Ascending aorta (tissue), 2 donors: ENCODE results near the gene DEK. TPM values are rescaled to one million over a fixed set of nuclear protein-coding genes. Genes with fewer than 3 reads are reported as not detected.
A peak's percentile ranks its signal among the peaks of the same experiment; 100 is the strongest.

Experiments
- DNase-seq, 2 donors: peaks; one replicate each; pipeline ENCODE4 v3.0.0-alpha.2; 2019; ENCODE audit warnings: low spot score in 2 of 2
- H3K27ac ChIP-seq, 2 donors: fragments of 200-600 bp; sonication (generic); one replicate each; pipeline ENCODE4 v1.5.1; 2016 to 2017; ENCODE audit warnings: mild to moderate bottlenecking in 1 of 2
- H3K27me3 ChIP-seq: fragments of 200-600 bp; sonication (generic); one replicate; pipeline ENCODE4 v1.5.1; 2017
- H3K36me3 ChIP-seq, 2 donors: fragments of 200-600 bp; sonication (generic); one replicate each; pipeline ENCODE4 v1.5.1; 2016
- H3K4me1 ChIP-seq, 2 donors: fragments of 200-600 bp; sonication (generic); one replicate each; pipeline ENCODE4 v1.5.1; 2016 to 2017; ENCODE audit warnings: mild to moderate bottlenecking in 1 of 2
- H3K4me3 ChIP-seq, 2 donors: fragments of 200-600 bp; sonication (generic); one replicate each; pipeline ENCODE4 v1.5.1; 2016 to 2017; ENCODE audit warnings: mild to moderate bottlenecking in 1 of 2
- H3K9me3 ChIP-seq, 2 donors: fragments of 200-600 bp; sonication (generic); one replicate each; pipeline ENCODE4 v1.5.1; 2016
- intact Hi-C: fragments of 100-400 bp; cut with DNase I; formaldehyde crosslinking; loops from one replicate; pipeline ENCODE4 v1.15.1; 2023
- total RNA-seq: library from RNA; depleted of rRNA; stranded (reverse); fragments of >200 nt; gene quantifications from one replicate; pipeline ENCODE4 v1.1.0, GENCODE V29; 2016
- TF ChIP-seq, protein P1 (sequence below), 3 experiments: fragments of 200-600 bp in 2 of 3; fragments of 450-650 bp in 1 of 3; sonication (generic) in 2 of 3; IDR thresholded peaks; one replicate each; pipeline ENCODE4 v1.5.1; 2016 to 2019; ENCODE audit warnings: antibody characterized with exemption in 3 of 3, mild to moderate bottlenecking in 1 of 3, moderate library complexity in 1 of 3

Gene DEK
- total RNA-seq, 1 donor from 2014 or later, result 51.2 TPM

DNA sequence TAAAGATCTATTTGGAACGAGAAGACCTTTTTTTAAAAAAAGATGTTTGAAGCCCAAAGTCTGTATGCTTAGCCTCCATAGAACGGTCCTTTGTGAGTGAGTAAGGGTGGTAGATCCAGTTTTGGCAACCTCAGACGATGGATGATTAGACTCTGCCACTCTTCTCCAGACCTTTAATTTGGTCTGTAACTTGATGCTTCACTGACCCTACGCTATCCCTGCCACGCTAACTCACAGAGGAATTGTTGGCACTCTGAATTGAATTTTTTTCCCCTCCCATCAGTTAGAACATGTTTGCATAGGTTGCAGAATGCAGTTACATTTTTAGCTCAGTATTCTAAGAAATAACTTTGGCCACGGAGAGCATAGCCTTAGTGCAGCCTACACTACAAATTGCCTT, 15.8 kb upstream of the DEK start:
- no peak for DNase-seq
- H3K36me3 ChIP-seq, result no peaks in the 10 kb centered on the region
- H3K4me3 ChIP-seq, result no peak overlapping the region
- H3K4me1 ChIP-seq, result peaks cover 0 to 5% of the 10 kb centered on the region in 2 donors
- no peak overlapping the region for H3K27ac ChIP-seq
- H3K27me3 ChIP-seq, result peaks cover 6% of the 10 kb centered on the region
- no peaks in the 10 kb centered on the region for H3K9me3 ChIP-seq
- intact Hi-C loops, result no loop called here
- TF ChIP-seq, protein P1, sequence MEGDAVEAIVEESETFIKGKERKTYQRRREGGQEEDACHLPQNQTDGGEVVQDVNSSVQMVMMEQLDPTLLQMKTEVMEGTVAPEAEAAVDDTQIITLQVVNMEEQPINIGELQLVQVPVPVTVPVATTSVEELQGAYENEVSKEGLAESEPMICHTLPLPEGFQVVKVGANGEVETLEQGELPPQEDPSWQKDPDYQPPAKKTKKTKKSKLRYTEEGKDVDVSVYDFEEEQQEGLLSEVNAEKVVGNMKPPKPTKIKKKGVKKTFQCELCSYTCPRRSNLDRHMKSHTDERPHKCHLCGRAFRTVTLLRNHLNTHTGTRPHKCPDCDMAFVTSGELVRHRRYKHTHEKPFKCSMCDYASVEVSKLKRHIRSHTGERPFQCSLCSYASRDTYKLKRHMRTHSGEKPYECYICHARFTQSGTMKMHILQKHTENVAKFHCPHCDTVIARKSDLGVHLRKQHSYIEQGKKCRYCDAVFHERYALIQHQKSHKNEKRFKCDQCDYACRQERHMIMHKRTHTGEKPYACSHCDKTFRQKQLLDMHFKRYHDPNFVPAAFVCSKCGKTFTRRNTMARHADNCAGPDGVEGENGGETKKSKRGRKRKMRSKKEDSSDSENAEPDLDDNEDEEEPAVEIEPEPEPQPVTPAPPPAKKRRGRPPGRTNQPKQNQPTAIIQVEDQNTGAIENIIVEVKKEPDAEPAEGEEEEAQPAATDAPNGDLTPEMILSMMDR (IDR thresholded peaks at IDR 0.05), result no peak

DNA sequence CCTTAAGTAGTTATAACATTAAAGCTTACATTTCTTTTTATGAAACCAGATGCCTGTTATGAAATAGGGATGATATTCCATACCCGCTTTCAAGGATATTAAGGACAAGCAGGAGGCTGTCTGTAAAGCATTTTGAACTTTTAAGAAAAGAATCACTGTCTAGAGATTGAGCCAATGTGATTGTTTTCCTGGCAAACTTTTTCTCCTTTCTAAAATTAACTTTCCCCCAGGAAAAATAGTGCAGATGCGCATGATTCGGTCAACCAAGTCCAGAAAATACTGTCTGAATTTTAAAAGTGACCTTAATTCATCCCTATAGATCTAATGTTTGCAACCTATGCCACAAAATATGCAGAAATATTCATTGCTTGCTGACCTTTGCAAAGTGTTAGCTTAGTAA, 15.1 kb upstream of the DEK start:
- Histone ChIP-seq H3K36me3 (no peaks in the 10 kb centered on the region), H3K27ac (no peak overlapping the region), H3K4me3 (no peak overlapping the region), H3K27me3 (peaks cover 6% of the 10 kb centered on the region), H3K9me3 (no peaks in the 10 kb centered on the region), H3K4me1 (peaks cover 0 to 5% of the 10 kb centered on the region in 2 donors)
- no peak for DNase-seq
- intact Hi-C loops, result no loop called here
- TF ChIP-seq, protein P1 (IDR thresholded peaks at IDR 0.05), result no peak

DNA sequence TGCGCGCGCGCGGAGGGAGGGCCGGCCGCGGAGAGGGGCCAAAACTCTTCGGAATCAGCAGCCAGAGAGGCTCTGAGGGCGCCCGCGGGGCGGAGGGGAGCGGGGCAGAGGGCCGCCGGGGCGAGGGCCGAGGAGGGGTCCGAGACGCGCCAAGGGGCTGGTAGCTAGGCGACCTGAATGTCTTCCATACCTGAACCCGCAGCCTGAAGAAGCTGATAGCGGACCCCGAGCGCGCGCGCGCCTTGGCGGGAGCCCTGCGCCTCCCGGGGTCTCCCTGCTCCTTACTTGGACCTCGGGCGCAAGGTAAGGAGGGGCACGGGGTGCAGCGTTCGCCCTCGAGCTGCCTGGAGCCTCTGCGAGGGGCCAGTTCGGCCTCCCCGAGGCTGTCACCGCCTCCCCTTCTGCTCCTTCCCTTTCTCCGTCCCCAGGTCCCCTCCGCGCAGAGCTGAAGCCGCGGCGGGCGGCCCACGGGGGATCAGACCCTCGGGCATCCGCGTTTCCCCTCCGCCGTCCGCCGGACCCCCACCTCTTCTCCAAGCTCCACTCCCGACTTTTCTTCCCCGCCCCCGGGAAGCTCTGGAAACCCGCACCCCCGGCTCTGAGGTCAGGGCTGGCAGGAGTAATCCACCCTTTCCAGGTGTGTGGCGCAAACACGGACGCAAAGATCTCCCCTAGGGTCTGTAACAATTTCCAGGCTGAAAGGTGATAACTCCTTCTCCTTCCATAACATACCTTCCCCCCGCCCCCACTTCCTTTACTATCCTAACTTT, 13.1 kb upstream of the DEK start:
- no peak for DNase-seq

DNA sequence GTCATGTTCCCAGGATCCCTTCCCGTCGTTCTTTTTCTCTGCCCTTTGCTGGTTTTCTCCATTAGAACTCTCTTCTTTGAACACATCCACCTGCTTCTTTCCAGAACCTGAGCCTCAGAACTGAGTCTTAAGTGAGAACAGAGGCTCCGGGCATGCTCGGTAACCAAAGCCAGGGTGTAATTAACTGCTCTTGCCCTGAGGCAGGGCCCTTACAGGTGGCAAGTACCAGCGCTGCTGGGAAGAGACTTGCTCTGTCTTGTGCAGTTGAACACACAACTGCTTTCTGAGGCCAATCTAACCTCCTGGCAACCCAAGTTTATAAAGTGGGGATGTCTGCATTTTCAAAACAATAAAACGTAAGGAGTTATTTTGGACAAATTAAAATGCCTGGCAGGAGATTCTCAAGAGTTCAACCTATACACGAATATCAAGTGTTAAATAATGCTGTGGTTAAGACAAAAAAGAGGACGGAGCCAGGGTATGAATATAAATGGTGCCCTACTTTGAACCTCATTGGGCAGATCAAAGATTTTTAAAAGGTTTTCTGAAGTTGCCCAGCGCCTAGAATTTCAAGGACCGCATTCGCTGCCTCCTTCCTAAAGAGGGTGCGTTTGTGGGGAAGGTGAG, 12.4 kb upstream of the DEK start:
- no peaks in the 10 kb centered on the region for H3K9me3 ChIP-seq
- H3K4me3 ChIP-seq, result peak overlapping the region; percentile 41 to 60
- no peak overlapping the region for H3K27ac ChIP-seq
- intact Hi-C loops, result no loop called here
- no peaks in the 10 kb centered on the region for H3K36me3 ChIP-seq
- DNase-seq, result no peak
- TF ChIP-seq, protein P1 (IDR thresholded peaks at IDR 0.05), result no peak
- H3K4me1 ChIP-seq, result peaks cover 0 to 5% of the 10 kb centered on the region in 2 donors
- H3K27me3 ChIP-seq, result peaks cover 6% of the 10 kb centered on the region

More for the DNA sequence above, 13.1 kb upstream of the DEK start:
- TF ChIP-seq, protein P1 (IDR thresholded peaks at IDR 0.05), result no peak
- intact Hi-C loops, result no loop called here
- Histone ChIP-seq H3K36me3 (no peaks in the 10 kb centered on the region), H3K4me1 (peaks cover 0 to 5% of the 10 kb centered on the region in 2 donors), H3K27me3 (peaks cover 6% of the 10 kb centered on the region), H3K27ac (no peak overlapping the region), H3K9me3 (no peaks in the 10 kb centered on the region), H3K4me3 (peak overlapping the region; percentile 41 to 60)

DNA sequence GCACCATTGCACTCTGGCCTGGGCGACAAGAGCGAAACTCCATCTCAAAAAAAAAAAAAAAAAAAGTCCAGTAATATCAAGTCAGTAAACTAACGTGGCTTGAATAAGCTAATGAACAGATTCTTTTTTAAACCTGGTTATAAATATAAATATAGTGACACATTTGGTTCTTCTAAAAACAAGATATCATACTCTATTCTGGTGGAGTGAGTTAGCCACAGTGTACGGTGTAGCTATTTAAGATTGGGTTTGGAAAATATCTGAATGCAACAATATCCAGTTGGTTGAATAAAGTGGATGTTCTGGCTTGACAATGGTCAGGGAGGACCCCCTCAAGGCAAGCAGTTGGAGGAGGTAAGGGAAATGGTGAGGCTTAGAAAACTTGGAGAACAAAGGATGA, 5.9 kb upstream of the DEK start:
- TF ChIP-seq, protein P1 (IDR thresholded peaks at IDR 0.05), result no peak

More for the DNA sequence above, 5.9 kb upstream of the DEK start:
- Histone ChIP-seq H3K4me3 (no peak overlapping the region), H3K4me1 (no peaks in the 10 kb centered on the region), H3K27ac (no peak overlapping the region), H3K9me3 (no peaks in the 10 kb centered on the region), H3K27me3 (no peaks in the 10 kb centered on the region), H3K36me3 (no peaks in the 10 kb centered on the region)
- DNase-seq, result no peak
- intact Hi-C loops, result no loop called here
